Activated CD8-positive, alpha-beta memory T cell treated with anti-CD3 and anti-CD28 coated beads, Interleukin-2, amount 50 U/mL, for 48 hours (primary cell): Measurements from ENCODE around the gene SPIRE2.
A peak's percentile ranks its signal among the peaks of the same experiment; 100 is the strongest.

Experiments used
- DNase-seq: peaks from one replicate; pipeline ENCODE4 v3.0.0-alpha.2; 2020

SPIRE2 gene

GRCh38 chr16:89842471-89843408, 14.5 kb downstream of the SPIRE2 start:
- no peak for DNase-seq

GRCh38 chr16:89843409-89844350, 15.4 kb downstream of the SPIRE2 start:
- DNase-seq: no peak

- DNase-seq: no peak
These were observed 16.6 kb downstream of the SPIRE2 start for GRCh38 chr16:89844739-89845339.

- no peak for DNase-seq
These were observed 17.1 kb downstream of the SPIRE2 start for GRCh38 chr16:89845417-89845816.

GRCh38 chr16:89847051-89847939, 19.0 kb downstream of the SPIRE2 start:
- DNase-seq: no peak

GRCh38 chr16:89847940-89848297, 19.6 kb downstream of the SPIRE2 start:
- no peak for DNase-seq

GRCh38 chr16:89848974-89849373, 20.7 kb downstream of the SPIRE2 start:
- DNase-seq: no peak

- DNase-seq: no peak
These were observed 25.2 kb downstream of the SPIRE2 start for GRCh38 chr16:89853306-89853993.

- DNase-seq: no peak
These were observed 27.1 kb downstream of the SPIRE2 start for GRCh38 chr16:89855301-89855945.

GRCh38 chr16:89855986-89856385, 27.7 kb downstream of the SPIRE2 start:
- no peak for DNase-seq

- DNase-seq: no peak
These were observed 30.8 kb downstream of the SPIRE2 start for GRCh38 chr16:89858973-89859614.

- peak; percentile 51 for DNase-seq
These were observed 31.3 kb downstream of the SPIRE2 start for GRCh38 chr16:89859615-89860007.

GRCh38 chr16:89860747-89861304, 32.6 kb downstream of the SPIRE2 start:
- peak; percentile 94 for DNase-seq

GRCh38 chr16:89861648-89862047, 33.4 kb downstream of the SPIRE2 start:
- peak; percentile 51 for DNase-seq

GRCh38 chr16:89862732-89863131, 34.5 kb downstream of the SPIRE2 start:
- DNase-seq: no peak

GRCh38 chr16:89863741-89864526, 35.7 kb downstream of the SPIRE2 start:
- DNase-seq: peak; percentile 63

GRCh38 chr16:89864527-89864820, 36.2 kb downstream of the SPIRE2 start:
- no peak for DNase-seq

GRCh38 chr16:89867918-89868317, 39.6 kb downstream of the SPIRE2 start:
- DNase-seq: no peak

- DNase-seq: peak; percentile 49
These were observed 41.6 kb downstream of the SPIRE2 start for GRCh38 chr16:89869911-89870310.
